Brain microvascular endothelial cell (primary cell): Measurements from ENCODE around the gene SDR39U1.

Experiments used
- DNase-seq: peaks from one replicate; pipeline ENCODE4 v3.0.0-alpha.2; 2020
- H3K27ac ChIP-seq: fragments of 250-450 bp; sonication (Bioruptor Pico); 2 replicates; pipeline ENCODE4 v1.5.1; 2020; ENCODE audit warnings: mild to moderate bottlenecking, moderate library complexity
- H3K27me3 ChIP-seq: fragments of 250-450 bp; sonication (Bioruptor Pico); replicated peaks from 2 replicates; pipeline ENCODE4 v1.5.1; 2020; ENCODE audit warnings: mild to moderate bottlenecking
- H3K36me3 ChIP-seq: fragments of 250-450 bp; sonication (Bioruptor Pico); replicated peaks from 2 replicates; pipeline ENCODE4 v1.5.1; 2020; ENCODE audit warnings: mild to moderate bottlenecking
- H3K4me3 ChIP-seq: 2 replicates; pipeline ENCODE4 v1.5.1; 2011; ENCODE audit warnings: low read depth, mild to moderate bottlenecking, control low read depth, low read length, moderate library complexity
- CTCF ChIP-seq: IDR thresholded peaks from 2 replicates; pipeline ENCODE4 v1.5.1; 2011; ENCODE audit warnings: low read depth, mild to moderate bottlenecking, moderate library complexity, low read length, control low read depth, inconsistent platforms; ENCODE audit errors: missing control alignments
- in situ Hi-C: cut with HindIII; loops from 2 replicates; pipeline ENCODE4 v1.10.0; 2017; ENCODE audit warnings: low sequenced_read_pairs, low pct_ligation_motif_present

SDR39U1 gene

GRCh38 chr14:24431569-24432258 lies 10.9 kb downstream of the SDR39U1 start:
- Histone ChIP-seq H3K27ac (peak overlapping the region; percentile 95), H3K4me3 (peak overlapping the region; percentile 69), H3K27me3 (no peaks in the 10 kb centered on the region), H3K36me3 (peaks cover 30% of the 10 kb centered on the region)
- TF ChIP-seq CTCF: peak; percentile 99
- in situ Hi-C loops: loop anchor here (10.0 kb wide), 1 partner anchor 97 kb away; the partner anchor contains the start of genes ADCY4 and RIPK3
- DNase-seq: peak; percentile 89

DNA sequence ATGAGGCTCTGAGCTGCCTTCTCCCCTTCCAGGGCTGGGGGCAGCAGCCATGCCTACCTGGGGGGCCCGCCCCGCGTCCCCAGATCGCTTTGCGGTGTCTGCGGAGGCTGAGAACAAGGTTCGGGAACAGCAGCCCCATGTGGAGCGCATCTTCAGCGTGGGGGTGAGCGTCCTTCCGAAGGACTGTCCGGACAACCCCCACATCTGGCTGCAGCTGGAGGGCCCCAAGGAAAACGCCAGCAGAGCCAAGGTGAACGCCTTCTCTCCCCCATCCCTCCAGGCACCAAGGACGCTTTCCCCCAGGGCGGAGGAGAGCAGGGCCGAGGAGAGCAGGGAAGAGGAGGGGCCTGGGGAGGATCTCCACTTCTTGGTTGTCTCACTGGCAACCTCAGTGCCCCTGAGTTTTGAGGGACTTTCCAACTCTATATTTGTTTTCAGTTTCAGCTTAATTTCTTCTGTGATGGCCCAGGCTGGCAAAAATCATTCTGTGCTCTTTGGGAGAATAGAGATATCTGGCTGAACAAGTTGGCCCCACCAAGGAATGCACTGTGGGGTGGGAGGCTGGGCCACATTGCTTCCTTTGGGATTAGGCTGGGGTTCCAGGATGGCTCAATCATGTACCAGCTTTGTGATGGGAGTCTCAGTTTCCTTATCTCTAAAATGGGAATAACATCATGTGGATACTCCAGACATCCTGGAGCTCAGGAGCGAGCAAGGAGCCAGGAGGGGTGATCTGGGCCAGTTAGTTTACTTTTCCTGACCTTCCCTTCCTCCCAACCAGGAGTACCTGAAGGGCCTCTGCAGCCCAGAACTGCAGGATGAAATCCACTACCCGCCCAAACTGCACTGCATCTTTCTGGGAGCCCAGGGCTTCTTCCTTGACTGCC lies 11.7 kb downstream of the SDR39U1 start:
- Histone ChIP-seq H3K4me3 (peak overlapping the region; percentile 69), H3K27ac (peak overlapping the region; percentile 95), H3K36me3 (peaks cover 23% of the 10 kb centered on the region), H3K27me3 (no peaks in the 10 kb centered on the region)
- in situ Hi-C loops: loop anchor here (10.0 kb wide), 1 partner anchor 96 kb away; the partner anchor contains the start of genes ADCY4 and RIPK3
- peak; percentile 29 for DNase-seq
- no peak for TF ChIP-seq CTCF

DNA sequence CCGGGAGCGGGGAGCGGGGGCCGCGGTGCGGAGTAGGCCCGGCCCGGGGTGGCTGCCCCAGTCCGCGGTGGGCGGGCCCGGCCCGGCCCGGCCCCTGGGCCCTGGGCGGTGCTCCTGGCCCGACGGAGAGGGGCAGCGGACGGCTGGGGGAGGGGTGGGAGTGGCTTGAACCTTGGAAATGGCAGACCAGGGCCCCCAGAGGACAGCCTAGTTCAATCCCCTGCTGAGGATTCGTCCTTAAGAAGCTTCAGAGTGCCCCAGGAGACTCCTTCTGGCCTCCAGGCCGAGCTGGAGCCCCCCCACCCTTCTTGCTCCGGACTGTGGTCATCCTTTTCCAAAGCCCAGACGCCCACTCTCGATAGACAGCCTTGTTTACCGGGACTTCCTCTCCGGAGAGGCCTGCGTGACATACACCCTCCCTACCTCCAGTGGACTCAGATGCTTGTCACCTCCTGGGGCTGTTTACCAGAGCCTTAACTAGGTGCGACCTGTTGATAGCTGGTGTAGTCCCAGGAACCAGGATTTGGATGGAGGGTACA lies 12.4 kb downstream of the SDR39U1 start:
- Histone ChIP-seq H3K36me3 (peaks cover 23% of the 10 kb centered on the region), H3K4me3 (peak overlapping the region; percentile 69), H3K27me3 (no peaks in the 10 kb centered on the region), H3K27ac (peak overlapping the region; percentile 95)
- no peak for TF ChIP-seq CTCF
- peak; percentile 59 for DNase-seq
- in situ Hi-C loops: loop anchor here (10.0 kb wide), 1 partner anchor 95 kb away; the partner anchor contains the start of genes ADCY4 and RIPK3

DNA sequence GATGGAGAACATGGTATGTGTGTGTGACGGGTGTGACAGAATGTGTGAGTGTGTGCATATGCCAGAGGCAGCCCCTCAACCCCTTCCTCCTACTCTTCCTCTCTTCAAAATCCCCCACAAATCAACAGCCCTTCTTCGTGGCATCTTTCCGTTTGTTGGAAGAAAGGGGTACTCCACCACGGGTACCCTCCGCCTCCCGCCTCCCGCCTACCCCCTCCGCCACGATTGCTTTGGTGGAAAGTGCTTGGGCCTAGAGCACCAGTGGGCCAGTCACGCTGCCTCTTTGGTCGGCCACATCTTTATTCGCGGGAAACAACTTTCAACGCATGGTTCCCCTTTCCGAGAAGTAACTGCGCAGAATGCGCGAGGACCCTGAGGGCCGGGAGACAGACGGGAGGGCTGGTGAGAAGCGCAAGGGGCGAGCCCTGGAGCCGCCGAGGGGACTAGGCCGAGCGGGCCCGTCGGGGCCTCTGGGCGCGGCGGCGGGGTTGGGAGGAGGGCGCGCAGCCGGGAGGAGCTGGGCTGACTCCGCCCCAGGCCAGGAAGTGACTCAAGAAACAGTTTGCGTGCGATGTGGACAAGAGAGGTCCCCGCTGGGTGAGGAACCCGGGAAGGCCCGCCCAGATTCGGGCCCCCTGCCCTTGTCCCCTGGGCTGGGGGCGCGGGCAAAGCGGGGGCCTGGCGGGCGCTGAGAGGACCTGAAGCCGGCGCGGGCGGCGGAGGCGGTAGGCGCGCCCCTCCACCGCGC lies 13.0 kb downstream of the SDR39U1 start, which contains the start of the genes CBLN3 and KHNYN:
CBLN3 (minus strand) TSS at position 274 of the 748 bp plus-strand sequence. CDS start 614 bp downstream, outside the sequence.
KHNYN (plus strand) TSS at position 560 of the 748 bp plus-strand sequence. CDS start 777 bp downstream, outside the sequence.
- in situ Hi-C loops: loop anchor here (10.0 kb wide), 1 partner anchor 95 kb away; the partner anchor contains the start of genes ADCY4 and RIPK3
- H3K27ac ChIP-seq: peak within 1 kb of the TSS; percentile 95
- H3K27me3 ChIP-seq: no peaks in the 10 kb centered on the region
- peak within 1 kb of the TSS; percentile 69 for H3K4me3 ChIP-seq
- TF ChIP-seq CTCF: no peak
- H3K36me3 ChIP-seq: peaks cover 23% of the 10 kb centered on the region
- DNase-seq: peak; percentile 88
